ENCODE results near the gene TBXAS1. TPM values are rescaled to one million over a fixed set of nuclear protein-coding genes. Genes with fewer than 3 reads are reported as not detected.

TBXAS1 gene
- total RNA-seq, 1 donor from 2014 or later = 5.0 TPM

DNA sequence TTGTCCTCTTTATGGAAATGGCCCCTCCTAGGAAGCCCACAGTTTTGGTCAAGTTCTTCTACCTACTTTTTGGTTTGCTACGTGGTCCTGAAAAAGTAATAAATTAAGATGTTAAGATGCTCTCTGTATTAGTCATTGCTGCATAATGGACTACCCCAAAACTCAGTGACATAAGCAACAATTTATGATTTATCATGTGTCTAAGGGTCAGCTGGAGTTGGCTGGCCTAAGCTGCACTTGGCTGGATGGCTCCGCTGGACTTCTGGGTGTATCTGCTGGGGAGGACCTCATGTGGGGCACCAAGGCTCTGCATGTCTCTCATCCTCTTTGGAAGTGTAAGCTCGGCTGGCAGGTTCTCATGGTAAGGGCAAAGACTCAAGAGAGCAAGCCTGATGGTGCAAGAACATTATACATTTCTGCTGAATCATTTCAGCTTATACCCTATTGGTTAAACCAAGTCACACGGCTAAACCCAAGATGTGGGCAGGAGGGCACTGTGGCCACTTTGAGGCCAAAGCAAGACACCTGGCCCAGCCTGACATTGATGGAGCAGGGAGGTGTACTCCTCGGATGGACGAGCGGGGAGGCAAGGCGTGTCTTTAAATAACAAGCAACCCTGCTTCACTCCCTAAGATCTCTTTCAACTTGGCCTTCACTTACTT, 47.7 kb downstream of the TBXAS1 start:
- intact Hi-C loops (cut with micrococcal nuclease) = no loop called here
- ATAC-seq = no peak
- no peak for DNase-seq

DNA sequence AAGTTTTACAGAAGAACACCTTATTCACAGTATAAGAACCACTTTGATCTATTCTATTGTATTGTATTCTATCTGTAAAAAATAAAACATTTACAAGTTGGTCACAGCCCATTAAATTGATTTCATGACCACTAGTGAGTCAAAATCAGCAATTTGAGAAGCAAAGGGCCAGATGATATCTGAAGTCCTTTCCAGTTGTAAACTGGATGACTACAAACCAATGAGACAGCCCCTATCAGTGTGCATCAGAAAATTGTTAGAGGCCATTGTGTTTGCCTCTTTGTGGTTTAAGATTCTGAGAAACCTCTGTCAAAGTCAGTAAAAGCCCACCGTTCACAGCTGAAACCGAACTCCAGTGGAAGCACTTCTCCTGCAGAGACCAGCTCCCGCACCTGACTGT, 54.8 kb downstream of the TBXAS1 start:
- intact Hi-C loops (cut with micrococcal nuclease) = no loop called here
- ATAC-seq (no peak), DNase-seq (no peak)

DNA sequence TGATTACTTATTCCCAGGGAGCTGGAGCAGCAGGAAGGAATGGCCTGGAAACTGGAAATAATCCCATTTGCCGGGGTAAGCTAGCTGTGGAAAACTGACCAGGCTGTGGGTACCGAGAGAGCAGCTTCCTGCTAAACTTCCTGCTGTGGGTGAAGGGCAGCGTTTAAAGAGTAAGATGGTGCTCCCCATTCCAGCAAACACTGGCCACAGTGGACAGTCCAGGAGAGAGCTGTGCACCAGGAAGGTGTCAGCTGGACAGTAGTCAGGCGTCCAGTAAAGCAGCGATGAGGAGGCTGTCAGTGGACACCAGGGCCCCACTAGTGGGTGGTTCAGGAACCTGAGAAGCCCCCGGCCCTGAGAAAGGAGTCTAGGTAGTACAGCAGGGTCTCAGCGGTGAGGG, 55.4 kb downstream of the TBXAS1 start:
- ATAC-seq = no peak
- intact Hi-C loops (cut with micrococcal nuclease) = no loop called here

DNA sequence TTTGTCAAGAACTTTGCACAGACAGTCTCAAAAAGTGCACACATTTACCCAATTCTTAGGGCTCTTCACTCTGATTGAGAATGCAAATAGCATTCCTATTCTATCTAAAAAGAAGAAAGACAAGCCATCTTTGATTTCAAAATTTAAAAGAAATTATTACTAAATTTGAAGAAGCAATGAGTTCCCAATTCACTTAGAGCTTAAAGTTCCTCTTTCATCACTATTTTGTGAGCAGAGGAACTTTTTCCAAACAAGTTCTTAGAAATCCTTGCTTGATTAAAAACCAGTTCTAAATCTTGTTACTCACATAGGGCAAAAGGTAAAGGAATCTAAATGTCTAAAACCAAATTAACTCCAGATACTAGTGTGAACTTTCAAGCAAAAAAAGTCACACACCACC, 56.4 kb downstream of the TBXAS1 start:
- intact Hi-C loops (cut with micrococcal nuclease) = no loop called here
- ATAC-seq (no peak), DNase-seq (no peak)

More for the DNA sequence above, 55.4 kb downstream of the TBXAS1 start:
- no peak for DNase-seq

DNA sequence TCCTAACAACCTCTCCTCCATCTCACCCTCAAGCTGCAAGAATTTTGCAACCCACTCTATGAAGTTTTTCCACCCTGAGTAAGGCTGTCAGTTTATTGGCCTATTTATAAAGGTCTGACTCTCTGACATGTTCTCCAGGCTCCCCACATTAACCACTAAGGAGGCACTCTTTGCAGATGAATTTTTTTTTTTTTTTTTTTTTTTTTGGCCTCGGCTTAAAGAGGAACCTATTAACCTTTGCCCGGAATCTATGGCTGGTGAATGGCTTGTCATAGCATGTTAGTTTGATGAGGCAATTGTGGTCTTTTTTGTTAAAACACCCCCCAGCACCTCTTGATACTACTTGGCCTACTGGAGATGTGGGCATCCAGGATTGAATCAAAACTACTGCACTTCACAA, 57.1 kb downstream of the TBXAS1 start:
- DNase-seq = no peak
- intact Hi-C loops (cut with micrococcal nuclease) = no loop called here
- no peak for ATAC-seq

DNA sequence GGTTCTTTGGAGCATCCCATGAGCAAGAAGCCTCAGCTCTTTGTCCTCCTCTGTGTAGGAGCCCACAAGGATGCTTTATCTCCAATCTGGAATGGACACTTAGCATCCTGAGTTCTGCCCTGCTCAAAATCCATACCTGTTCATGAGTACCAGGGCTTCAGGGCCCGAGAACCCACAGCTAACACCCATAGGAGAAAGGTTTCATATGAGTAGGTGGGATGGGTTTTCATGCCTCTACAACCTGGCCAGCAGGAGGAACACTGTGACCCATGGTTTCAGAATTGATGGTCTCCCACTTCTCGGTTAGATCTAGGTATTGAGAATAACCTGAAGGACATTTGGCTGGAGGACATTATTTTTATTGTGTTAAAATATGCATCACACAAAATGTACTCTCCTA, 57.8 kb downstream of the TBXAS1 start:
- DNase-seq = no peak
- intact Hi-C loops (cut with micrococcal nuclease) = no loop called here
- ATAC-seq = no peak

DNA sequence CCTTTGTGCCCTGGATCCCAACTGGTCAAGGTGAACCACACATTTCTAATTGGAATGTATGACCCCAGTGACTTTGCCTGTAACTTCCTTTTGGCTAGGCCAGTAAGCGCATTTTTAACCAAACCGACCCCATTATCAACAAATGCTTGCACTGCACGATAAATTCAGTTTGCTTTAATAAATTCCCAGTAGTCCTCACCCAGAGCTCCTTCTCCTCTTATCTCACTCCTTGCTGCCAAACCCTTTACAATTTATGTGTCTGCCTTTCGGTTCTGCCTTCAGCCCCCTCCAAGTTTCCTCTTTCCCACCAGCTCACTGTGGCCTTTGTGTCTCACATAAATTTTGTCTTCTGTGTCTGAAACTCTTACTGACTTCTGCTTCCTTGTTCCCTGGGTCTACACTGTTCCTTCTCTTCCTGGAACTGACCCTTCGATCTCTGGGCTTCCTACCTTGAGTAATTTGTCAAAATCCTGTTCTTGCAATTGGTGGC, 59.0 kb downstream of the TBXAS1 start:
- no peak for DNase-seq
- intact Hi-C loops (cut with micrococcal nuclease) = no loop called here
- peak; percentile 50 for ATAC-seq

DNA sequence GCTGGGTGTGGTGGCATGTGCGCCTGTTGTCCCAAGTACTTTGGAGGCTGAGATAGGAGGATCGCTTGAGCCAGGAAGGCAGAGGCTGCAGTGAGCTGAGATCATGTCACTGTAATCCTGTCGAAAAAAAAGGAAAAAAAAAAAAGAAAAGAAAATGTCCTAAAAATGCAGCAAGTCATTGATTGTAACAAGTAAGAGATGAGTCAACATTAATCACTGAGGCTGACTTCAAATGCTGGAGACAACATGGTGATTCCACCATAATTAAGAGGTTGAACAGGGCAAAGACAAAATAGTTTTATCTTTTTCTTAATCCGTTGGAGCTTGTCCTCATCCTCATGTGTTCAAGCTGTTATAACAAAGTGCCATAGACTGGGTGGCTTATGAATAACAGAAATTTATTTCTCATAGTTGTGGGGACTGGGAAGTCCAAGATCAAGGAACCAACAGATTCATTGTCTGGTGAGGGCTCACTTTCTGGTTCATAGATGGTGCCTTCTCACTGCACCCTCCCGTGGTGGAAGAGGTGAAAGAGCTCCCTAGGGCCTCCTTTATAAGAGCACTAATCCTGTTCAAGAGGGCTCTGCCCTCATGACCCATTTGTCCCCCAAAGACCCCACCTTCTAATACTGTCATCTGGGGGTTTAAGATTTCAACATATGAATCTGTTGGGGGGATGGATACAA, 60.3 kb downstream of the TBXAS1 start:
- intact Hi-C loops (cut with micrococcal nuclease) = no loop called here
- DNase-seq (no peak), ATAC-seq (no peak)

DNA sequence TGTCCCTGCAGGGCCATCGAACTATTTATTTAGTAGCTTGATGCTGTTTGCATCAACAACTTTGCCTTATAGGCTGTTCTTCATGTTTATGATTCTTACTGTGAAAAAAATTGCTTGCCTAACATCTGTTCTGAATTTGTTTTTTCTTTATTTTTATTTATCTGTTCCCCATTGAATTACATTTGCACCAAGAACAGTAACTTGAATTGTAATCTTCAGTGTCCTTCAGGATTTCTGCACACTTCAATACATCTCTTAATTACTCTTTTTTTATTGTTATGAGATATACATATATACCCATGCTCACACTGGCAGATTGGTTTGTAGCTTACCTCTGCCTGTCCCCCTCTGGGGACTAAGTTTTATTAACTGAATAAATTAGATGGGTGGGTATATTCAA, 64.4 kb downstream of the TBXAS1 start:
- intact Hi-C loops (cut with micrococcal nuclease) = no loop called here
- ATAC-seq (no peak), DNase-seq (no peak)

DNA sequence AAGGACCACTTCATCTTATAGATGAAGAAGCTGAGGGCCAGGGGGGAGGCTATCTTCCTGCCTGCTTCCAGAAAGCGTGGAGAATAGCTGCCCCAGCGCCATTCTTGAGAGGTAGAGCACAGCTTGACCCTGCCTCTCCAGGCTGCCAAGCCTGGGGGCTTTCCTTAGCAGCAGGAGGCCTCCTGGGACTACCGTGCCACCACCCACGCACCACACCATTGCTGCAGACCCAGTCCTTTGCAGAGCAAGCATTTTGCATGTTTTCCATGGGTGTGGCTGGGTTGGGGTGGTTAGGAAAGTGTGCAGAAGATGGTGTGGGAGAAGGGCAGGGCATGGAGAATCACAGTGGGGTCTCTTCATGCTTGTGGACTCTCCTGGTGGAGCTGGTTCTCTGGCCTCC, 64.9 kb downstream of the TBXAS1 start:
- DNase-seq (no peak), ATAC-seq (no peak)
- intact Hi-C loops (cut with micrococcal nuclease) = no loop called here

DNA sequence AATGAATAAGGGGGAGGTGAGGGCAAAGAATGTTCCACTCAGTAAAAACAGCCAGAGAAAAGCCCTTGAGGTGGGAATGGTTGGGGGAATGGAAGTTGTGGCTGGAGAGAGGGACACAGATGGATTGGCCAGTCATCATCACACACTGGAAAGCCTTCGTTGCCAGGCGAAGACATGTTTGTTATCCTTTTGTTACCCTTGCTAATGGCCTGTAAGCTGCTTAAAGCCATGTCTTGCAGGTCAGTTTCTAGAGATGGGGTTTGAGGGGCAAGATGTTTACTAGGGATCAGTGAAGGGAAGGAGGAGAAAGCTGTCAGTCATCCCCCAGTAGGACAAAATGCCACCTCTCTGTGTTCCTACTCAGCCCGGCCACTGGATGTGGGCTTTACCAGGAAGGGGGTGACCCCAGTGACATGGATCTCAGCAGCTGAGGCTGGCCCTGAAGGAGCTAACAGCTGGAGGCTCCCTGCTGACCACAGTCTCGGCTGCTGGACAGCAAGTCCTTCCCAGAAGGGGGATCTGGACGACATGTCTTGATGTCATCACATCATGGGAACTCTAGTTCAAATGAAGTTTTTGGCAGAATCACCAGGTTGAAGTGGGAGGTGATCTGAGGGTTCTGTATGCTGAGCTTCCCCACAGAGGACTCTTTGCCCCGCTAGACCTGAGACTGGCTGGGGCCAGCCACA, 66.2 kb downstream of the TBXAS1 start:
- DNase-seq (no peak), ATAC-seq (no peak)
- intact Hi-C loops (cut with micrococcal nuclease) = no loop called here

DNA sequence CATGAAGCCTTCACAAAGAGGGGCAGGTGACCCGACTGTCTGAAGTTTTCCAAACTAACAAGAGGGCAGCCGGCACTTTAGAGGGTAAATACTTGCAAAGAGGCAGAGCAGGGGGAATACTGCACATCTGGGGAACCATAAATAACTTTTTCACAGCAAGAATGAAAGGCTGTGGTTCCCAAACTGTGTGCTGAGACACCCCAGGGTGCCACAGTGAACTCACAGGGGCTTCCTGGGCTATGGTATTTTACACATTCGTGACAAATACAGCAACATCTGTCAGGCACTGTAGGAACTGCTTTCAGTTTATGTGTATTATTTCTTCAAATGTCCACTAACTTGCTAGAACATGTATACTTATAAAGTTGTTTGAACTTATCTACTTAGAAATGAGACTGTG, 67.2 kb downstream of the TBXAS1 start:
- DNase-seq = no peak
- ATAC-seq = no peak
- intact Hi-C loops (cut with micrococcal nuclease) = no loop called here

DNA sequence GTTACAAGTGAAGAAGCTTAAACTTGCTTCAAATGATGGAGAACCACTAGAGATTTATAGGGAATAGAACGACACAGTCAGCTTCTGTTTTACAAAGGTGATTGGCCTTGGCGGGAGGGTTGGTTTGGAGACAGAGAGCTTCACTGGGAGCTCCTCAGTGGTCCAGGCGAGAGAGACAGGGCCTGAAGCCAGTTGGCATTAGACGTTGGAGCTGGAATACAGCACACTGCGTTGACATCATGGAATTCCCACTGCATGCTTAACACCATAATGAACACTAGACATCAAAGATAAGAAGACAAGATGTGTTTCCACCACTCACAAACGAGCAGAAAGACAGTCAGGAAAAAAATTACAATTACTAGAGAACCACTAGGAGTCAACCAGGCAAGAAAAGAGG, 67.8 kb downstream of the TBXAS1 start:
- peak; percentile 81 for ATAC-seq
- intact Hi-C loops (cut with micrococcal nuclease) = no loop called here
- peak; percentile 48 for DNase-seq

DNA sequence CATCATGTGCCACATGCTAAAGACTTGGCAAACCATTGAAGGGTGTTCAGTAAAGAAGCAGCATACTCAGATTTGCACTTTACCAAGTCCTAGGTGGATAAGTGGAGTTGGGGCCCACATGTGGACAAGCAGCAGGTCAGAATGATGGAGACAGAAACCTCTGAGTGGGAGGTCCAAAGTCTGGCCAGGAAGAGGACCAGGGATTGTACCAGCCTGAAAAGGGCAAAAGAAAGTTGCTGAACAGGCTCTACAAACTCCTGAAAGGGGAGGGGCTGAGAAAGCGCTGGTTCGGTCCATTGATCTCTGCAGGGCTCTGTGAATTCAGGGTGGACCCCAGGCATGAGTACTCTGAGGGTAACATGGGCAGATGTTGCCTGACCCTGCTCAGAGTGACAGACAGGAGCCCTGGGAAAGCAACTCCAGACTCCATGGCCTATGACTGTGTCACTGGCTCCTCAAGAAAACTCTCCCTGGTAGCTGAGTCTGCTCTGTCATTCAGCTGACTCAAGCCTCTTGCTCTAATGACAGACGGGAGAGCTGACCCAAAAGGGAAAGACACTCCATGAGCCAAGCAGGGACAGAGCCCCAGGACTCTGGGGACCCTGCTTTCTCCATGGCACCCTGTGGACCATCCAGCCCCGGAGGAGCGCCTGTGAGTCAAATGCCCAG, 68.5 kb downstream of the TBXAS1 start:
- no peak for DNase-seq

DNA sequence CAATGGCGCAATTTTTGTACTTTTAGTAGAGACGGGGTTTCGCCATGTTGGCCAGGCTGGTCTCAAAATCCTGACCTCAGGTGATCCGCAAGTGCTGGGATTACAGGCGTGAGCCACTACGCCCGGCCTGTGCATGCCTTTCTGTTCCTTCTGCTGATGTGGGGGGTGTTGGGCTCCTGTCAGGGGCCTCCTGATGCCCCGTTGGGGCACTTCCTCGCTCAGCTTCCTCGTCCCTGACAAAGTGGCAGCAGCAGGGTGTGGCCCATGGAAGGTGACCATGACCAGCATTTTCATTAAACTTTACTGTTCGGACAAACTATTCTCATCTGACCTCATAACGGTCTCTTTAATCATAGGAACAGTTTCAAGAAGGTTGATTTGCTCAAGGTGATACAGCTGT, 69.4 kb downstream of the TBXAS1 start:
- intact Hi-C loops (cut with micrococcal nuclease) = no loop called here

More for the DNA sequence above, 68.5 kb downstream of the TBXAS1 start:
- intact Hi-C loops (cut with micrococcal nuclease) = no loop called here
- peak; percentile 12 for ATAC-seq

DNA sequence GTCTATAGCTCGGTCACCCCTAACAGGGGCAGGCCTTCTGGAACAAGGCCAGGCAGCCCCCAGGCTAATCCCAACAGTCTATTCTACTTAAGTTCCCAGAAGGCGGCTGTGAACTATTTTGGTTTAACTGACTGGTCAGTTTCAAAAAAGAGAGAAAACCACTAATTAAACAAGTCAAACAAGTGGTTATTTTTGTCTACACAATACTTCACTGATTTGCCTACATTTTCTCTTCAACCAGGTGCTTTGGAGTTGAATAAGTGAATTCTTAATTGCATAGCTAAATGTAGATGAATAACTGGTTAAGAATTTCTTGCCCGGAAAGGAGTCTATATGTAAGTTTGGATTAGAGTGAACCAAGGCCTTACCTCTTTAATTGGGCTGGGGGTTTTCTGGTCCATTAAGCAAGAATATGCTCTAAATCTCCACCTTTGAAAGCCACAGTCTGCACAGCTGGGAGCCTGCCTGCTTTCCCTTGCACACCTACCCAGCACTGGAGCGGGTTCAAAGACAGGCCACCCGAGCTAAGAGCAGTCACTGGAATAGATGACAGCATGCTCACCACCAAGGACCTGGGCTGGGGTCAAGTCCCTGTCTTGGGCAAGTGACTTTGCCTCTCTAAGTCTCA, 70.4 kb downstream of the TBXAS1 start:
- no peak for DNase-seq
- intact Hi-C loops (cut with micrococcal nuclease) = no loop called here

More for the DNA sequence above, 69.4 kb downstream of the TBXAS1 start:
- no peak for DNase-seq
- ATAC-seq = no peak

DNA sequence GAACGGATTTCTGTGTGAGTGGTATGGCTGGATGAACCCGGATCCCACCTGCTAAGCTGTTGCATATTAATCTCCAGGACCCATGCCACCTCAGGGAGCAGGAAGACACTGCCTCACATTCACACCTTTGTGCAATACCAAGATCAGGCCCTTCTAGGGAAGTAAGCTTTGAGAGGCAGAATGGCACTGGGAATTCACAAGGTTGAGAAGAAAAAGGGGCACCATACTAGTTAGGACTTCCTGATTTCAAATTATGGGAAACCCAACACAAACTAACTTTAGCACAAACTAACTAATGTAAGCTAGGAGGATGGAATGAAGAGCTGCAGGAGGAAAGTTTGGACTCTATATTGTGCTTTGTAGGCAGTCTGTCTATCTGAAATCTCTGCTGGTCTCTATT, 71.3 kb downstream of the TBXAS1 start:
- no peak for ATAC-seq
- intact Hi-C loops (cut with micrococcal nuclease) = no loop called here
- no peak for DNase-seq

More for the DNA sequence above, 70.4 kb downstream of the TBXAS1 start:
- no peak for ATAC-seq

DNA sequence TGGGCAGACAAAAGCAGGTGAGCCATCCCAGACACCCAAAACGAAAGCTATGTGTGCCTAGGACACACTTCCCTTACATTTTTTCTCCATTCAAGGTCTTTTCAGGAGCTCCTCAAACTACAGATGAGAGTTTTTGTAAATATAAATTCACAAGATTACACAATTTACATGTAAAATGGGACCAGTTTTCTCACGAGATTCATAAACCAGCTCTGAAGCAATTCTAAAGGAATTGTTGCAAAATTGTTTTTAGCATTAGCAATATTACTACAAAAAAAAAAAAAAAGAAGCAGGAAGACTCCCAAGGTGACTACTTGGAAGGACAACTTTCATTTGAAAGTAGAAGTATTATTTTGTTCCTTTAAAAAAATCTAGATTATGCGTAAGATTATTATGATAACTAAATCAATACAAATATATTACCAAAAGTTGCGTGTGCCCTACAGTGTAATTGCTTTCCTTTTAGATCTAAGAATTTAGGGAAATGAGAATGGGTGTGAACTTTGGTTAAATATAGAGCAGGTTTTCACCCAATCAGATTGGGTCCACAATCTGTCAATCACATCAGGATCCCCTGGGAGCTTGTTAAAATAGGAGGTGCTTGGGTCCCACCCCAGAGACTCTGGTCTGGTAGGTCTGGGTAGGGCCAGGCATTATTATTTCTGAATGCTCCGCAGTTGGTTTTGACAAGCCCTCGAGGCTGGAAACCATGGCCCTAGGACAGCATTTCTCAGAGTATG, 72.2 kb downstream of the TBXAS1 start:
- ATAC-seq (no peak), DNase-seq (no peak)
- intact Hi-C loops (cut with micrococcal nuclease) = no loop called here

DNA sequence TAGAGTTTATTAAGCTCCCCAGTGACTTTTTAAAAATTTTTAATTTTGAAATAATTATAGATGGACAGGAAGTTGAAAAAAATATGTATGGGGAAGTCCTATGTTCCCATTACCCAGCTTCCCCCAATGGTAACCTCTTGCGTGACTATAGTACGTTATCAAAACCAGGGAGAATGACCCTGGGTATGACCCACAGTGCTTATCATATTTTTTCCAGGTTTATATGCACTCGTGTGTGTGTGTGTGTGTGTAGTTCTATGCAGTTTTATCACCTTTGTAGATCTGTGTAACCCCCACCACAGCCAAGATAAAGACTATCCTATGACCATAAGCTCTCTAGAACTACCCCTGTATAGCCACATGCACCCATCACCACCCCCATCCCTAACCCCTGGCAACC, 72.8 kb downstream of the TBXAS1 start:
- DNase-seq (no peak), ATAC-seq (no peak)
- intact Hi-C loops (cut with micrococcal nuclease) = no loop called here

All from left ventricle myocardium superior (tissue), 1 donor.